Measurements from ENCODE around the gene VASH2.

VASH2 gene

DNA sequence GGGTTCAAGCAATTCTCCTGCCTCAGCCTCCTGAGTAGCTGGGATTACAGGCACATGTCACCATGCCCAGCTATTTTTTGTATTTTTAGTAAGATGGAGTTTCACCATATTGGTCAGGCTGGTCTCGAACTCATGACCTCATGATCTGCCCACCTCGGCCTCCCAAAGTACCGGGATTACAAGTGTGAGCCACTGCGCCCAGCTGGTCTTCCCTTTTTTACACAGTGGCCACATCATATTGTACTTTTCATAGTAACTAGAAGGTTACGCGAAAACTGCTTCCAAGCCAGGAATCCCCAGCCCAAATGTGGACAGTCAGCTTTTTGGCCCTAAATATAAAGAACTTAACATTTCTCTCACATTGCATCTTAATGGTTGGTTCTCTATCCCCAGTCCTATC lies 4.2 kb downstream of the VASH2 start:
- no peaks in the 10 kb centered on the region for H3K9me2 ChIP-seq (replicated peaks; ENCODE audit: insufficient read depth, low read length)
- no peaks in the 10 kb centered on the region for H3K27me3 ChIP-seq (ENCODE audit: low read length)
- no peak overlapping the region for H3K4me3 ChIP-seq (ENCODE audit: insufficient read depth, low read length, poor library complexity, severe bottlenecking)
- no peaks in the 10 kb centered on the region for H4K20me1 ChIP-seq (ENCODE audit: low read depth, low read length)
- H3K36me3 ChIP-seq (ENCODE audit: low read length): no peaks in the 10 kb centered on the region
- no peak for TF ChIP-seq EZH2phosphoT487 (conservative IDR thresholded peaks at IDR 0.05; ENCODE audit: low read length)
- TF ChIP-seq, protein P1, sequence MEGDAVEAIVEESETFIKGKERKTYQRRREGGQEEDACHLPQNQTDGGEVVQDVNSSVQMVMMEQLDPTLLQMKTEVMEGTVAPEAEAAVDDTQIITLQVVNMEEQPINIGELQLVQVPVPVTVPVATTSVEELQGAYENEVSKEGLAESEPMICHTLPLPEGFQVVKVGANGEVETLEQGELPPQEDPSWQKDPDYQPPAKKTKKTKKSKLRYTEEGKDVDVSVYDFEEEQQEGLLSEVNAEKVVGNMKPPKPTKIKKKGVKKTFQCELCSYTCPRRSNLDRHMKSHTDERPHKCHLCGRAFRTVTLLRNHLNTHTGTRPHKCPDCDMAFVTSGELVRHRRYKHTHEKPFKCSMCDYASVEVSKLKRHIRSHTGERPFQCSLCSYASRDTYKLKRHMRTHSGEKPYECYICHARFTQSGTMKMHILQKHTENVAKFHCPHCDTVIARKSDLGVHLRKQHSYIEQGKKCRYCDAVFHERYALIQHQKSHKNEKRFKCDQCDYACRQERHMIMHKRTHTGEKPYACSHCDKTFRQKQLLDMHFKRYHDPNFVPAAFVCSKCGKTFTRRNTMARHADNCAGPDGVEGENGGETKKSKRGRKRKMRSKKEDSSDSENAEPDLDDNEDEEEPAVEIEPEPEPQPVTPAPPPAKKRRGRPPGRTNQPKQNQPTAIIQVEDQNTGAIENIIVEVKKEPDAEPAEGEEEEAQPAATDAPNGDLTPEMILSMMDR (IDR thresholded peaks at IDR 0.05; ENCODE audit: insufficient read depth, low read length, poor library complexity, severe bottlenecking): no peak
- no peak overlapping the region for H3K4me2 ChIP-seq (ENCODE audit: low read depth, low read length, poor library complexity, severe bottlenecking)
- H2AFZ ChIP-seq (ENCODE audit: low read depth, low read length, severe bottlenecking): no peak overlapping the region
- H3K9ac ChIP-seq (ENCODE audit: low read length): no peak overlapping the region
- H3K9me3 ChIP-seq (ENCODE audit: insufficient read depth, low read length): no peaks in the 10 kb centered on the region
- H3K79me2 ChIP-seq (ENCODE audit: insufficient read depth, low read length): no peaks in the 10 kb centered on the region
- H3K27ac ChIP-seq (ENCODE audit: low read depth, low read length): no peak overlapping the region
- no peaks in the 10 kb centered on the region for H3F3A ChIP-seq (ENCODE audit: insufficient read depth)

DNA sequence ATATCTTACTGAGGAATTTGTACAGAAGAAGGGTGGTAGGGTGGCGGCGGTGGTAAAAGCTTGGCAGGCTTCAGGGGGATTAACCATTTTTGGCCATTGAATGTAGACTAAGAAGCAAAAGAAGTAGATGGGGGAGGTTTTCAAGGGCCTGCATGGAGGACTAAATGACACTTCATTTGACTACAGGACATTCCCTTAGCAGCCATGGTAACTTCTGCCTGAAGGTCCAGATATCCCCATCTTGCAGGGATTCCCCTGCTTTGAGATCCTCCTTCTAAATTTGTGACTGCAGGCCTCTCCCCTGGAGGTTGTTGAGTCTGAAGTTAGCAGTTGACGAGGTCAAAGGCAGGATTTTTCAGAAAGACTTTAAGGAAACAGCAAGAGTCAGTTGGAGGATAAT lies 4.8 kb downstream of the VASH2 start:
- no peaks in the 10 kb centered on the region for H3K27me3 ChIP-seq (ENCODE audit: low read length)
- no peak overlapping the region for H3K27ac ChIP-seq (ENCODE audit: low read depth, low read length)
- H2AFZ ChIP-seq (ENCODE audit: low read depth, low read length, severe bottlenecking): no peak overlapping the region
- no peaks in the 10 kb centered on the region for H3F3A ChIP-seq (ENCODE audit: insufficient read depth)
- no peaks in the 10 kb centered on the region for H3K9me2 ChIP-seq (replicated peaks; ENCODE audit: insufficient read depth, low read length)
- H3K9me3 ChIP-seq (ENCODE audit: insufficient read depth, low read length): no peaks in the 10 kb centered on the region
- TF ChIP-seq, protein P1 (IDR thresholded peaks at IDR 0.05; ENCODE audit: insufficient read depth, low read length, poor library complexity, severe bottlenecking): no peak
- TF ChIP-seq EZH2phosphoT487 (conservative IDR thresholded peaks at IDR 0.05; ENCODE audit: low read length): no peak
- H3K36me3 ChIP-seq (ENCODE audit: low read length): no peaks in the 10 kb centered on the region
- H3K9ac ChIP-seq (ENCODE audit: low read length): no peak overlapping the region
- H3K4me2 ChIP-seq (ENCODE audit: low read depth, low read length, poor library complexity, severe bottlenecking): no peak overlapping the region
- no peaks in the 10 kb centered on the region for H3K79me2 ChIP-seq (ENCODE audit: insufficient read depth, low read length)
- H4K20me1 ChIP-seq (ENCODE audit: low read depth, low read length): no peaks in the 10 kb centered on the region
- no peak overlapping the region for H3K4me3 ChIP-seq (ENCODE audit: insufficient read depth, low read length, poor library complexity, severe bottlenecking)

DNA sequence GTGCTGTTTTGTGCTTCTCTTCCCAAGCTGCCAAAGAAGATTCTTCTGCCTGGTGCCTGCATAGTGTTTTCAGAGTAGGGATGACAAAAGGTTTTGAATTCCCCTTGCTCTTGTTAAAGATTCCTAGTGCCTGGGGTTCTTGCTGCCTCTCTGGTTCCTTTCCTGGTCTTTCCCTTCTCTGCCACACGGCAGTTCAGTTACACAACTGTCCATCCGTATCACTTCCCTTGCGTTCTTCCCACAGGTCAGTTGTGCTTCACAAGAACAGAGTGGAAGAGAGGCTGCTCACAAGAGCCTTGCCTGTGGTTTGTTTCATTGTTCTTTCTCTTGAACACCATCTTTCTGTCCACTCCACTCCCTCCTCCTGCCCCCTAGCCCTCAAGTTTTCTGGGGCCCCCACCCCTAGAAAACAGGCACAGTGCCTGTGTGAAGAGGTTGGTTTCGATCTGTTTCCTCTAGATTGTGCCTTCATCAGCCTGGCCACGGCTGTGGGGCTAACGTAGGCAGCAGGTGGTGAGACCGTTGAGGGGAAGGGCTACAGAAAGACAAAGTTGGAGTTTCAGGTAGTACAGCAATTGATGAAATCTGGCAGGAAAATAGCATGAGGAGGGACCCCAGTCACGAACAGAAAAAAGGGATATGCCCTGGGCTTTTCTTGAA lies 5.8 kb downstream of the VASH2 start:
- Histone ChIP-seq H3K27ac (ENCODE audit: low read depth, low read length) (no peak overlapping the region), H2AFZ (ENCODE audit: low read depth, low read length, severe bottlenecking) (no peak overlapping the region), H3K4me2 (ENCODE audit: low read depth, low read length, poor library complexity, severe bottlenecking) (no peak overlapping the region)

More for the DNA sequence above, 5.8 kb downstream of the VASH2 start:
- H4K20me1 ChIP-seq (ENCODE audit: low read depth, low read length): no peaks in the 10 kb centered on the region
- no peaks in the 10 kb centered on the region for H3K27me3 ChIP-seq (ENCODE audit: low read length)
- no peak overlapping the region for H3K4me3 ChIP-seq (ENCODE audit: insufficient read depth, low read length, poor library complexity, severe bottlenecking)
- no peaks in the 10 kb centered on the region for H3K9me3 ChIP-seq (ENCODE audit: insufficient read depth, low read length)
- no peaks in the 10 kb centered on the region for H3K9me2 ChIP-seq (replicated peaks; ENCODE audit: insufficient read depth, low read length)
- no peaks in the 10 kb centered on the region for H3F3A ChIP-seq (ENCODE audit: insufficient read depth)
- TF ChIP-seq, protein P1 (IDR thresholded peaks at IDR 0.05; ENCODE audit: insufficient read depth, low read length, poor library complexity, severe bottlenecking): no peak
- no peak for TF ChIP-seq EZH2phosphoT487 (conservative IDR thresholded peaks at IDR 0.05; ENCODE audit: low read length)
- no peaks in the 10 kb centered on the region for H3K36me3 ChIP-seq (ENCODE audit: low read length)
- no peak overlapping the region for H3K9ac ChIP-seq (ENCODE audit: low read length)
- no peaks in the 10 kb centered on the region for H3K79me2 ChIP-seq (ENCODE audit: insufficient read depth, low read length)
